CD14-positive monocyte (primary cell): ENCODE measurements around the gene XPR1. TPM values are rescaled to one million over a fixed set of nuclear protein-coding genes. Genes with fewer than 3 reads are reported as not detected.

Experiments used
- DNase-seq, 3 donors: peaks; one replicate each; pipeline ENCODE4 v3.0.0-alpha.2; 2011 to 2022
- H2AFZ ChIP-seq: 2 replicates; pipeline ENCODE4 v1.6.0; 2012; ENCODE audit warnings: mild to moderate bottlenecking, low read depth, low read length, inconsistent platforms; ENCODE audit not compliant: insufficient read depth, poor library complexity, severe bottlenecking
- H3K27ac ChIP-seq, 2 donors: 1 replicate in 1 of 2; 2 replicates in 1 of 2; pipeline ENCODE4 v1.5.1; 2012 to 2013; ENCODE audit warnings: low read length in 2 of 2, control low read depth in 1 of 2, inconsistent platforms in 1 of 2, low read depth in 1 of 2, mild to moderate bottlenecking in 1 of 2
- H3K27me3 ChIP-seq, 2 donors: one replicate each; pipeline versions ENCODE4 v1.6.0 to v1.6.1; 2011 to 2013; ENCODE audit warnings: low read length in 2 of 2; ENCODE audit not compliant: control insufficient read depth in 2 of 2, insufficient read depth in 2 of 2
- H3K36me3 ChIP-seq, 2 donors: replicated peaks in 1 of 2; 1 replicate in 1 of 2; 2 replicates in 1 of 2; pipeline versions ENCODE4 v1.5.1 to v1.6.1; 2012 to 2013; ENCODE audit warnings: low read length in 2 of 2, control low read depth in 1 of 2, inconsistent platforms in 1 of 2, mild to moderate bottlenecking in 1 of 2; ENCODE audit not compliant: insufficient read depth in 2 of 2, control insufficient read depth in 1 of 2
- H3K4me1 ChIP-seq, 2 donors: 1 replicate in 1 of 2; 2 replicates in 1 of 2; pipeline versions ENCODE4 v1.5.1 to v1.6.1; 2012 to 2013; ENCODE audit warnings: low read length in 2 of 2, control low read depth in 1 of 2, inconsistent platforms in 1 of 2, mild to moderate bottlenecking in 1 of 2, moderate library complexity in 1 of 2; ENCODE audit not compliant: insufficient read depth in 2 of 2, control insufficient read depth in 1 of 2
- H3K4me2 ChIP-seq: replicated peaks from 2 replicates; pipeline ENCODE3; 2012; ENCODE audit warnings: low read length, moderate library complexity, mild to moderate bottlenecking; ENCODE audit not compliant: poor library complexity, severe bottlenecking; ENCODE audit errors: extremely low read depth
- H3K4me3 ChIP-seq, 3 experiments: fragments of 200-600 bp in 1 of 3; sonication (generic) in 1 of 3; replicated peaks in 1 of 3; 1 replicate in 2 of 3; 2 replicates in 1 of 3; pipeline ENCODE4 v1.5.1; 2011 to 2013; ENCODE audit warnings: low read length in 3 of 3, mild to moderate bottlenecking in 3 of 3, control low read depth in 2 of 3, low read depth in 2 of 3, inconsistent platforms in 1 of 3, moderate library complexity in 1 of 3
- H3K79me2 ChIP-seq: 2 replicates; pipeline ENCODE4 v1.6.0; 2012; ENCODE audit warnings: mild to moderate bottlenecking, control low read depth, inconsistent platforms, low read length, moderate library complexity; ENCODE audit not compliant: insufficient read depth
- H3K9ac ChIP-seq: 2 replicates; pipeline ENCODE4 v1.6.0; 2017; ENCODE audit warnings: low read length, mild to moderate bottlenecking; ENCODE audit not compliant: insufficient read depth, poor library complexity, severe bottlenecking
- H3K9me3 ChIP-seq, 2 donors: replicated peaks in 1 of 2; 1 replicate in 1 of 2; 2 replicates in 1 of 2; pipeline versions ENCODE4 v1.5.1 to v1.6.1; 2012 to 2013; ENCODE audit warnings: low read length in 2 of 2, control low read depth in 1 of 2; ENCODE audit not compliant: control insufficient read depth in 1 of 2, insufficient read depth in 1 of 2
- H4K20me1 ChIP-seq: 2 replicates; pipeline ENCODE4 v1.6.0; 2012; ENCODE audit warnings: mild to moderate bottlenecking, low read length, control low read depth, moderate library complexity; ENCODE audit not compliant: insufficient read depth
- H3K27ac Mint-ChIP-seq, 7 donors: one replicate each; pipeline ENCODE4 v1.8.0; 2020; ENCODE audit warnings: mild to moderate bottlenecking in 7 of 7, mixed read lengths in 7 of 7, moderate library complexity in 6 of 7, inconsistent platforms in 2 of 7
- H3K27me3 Mint-ChIP-seq, 3 donors: one replicate each; pipeline ENCODE4 v1.8.0; 2021 to 2022; ENCODE audit warnings: low read depth in 3 of 3, mild to moderate bottlenecking in 3 of 3, mixed read lengths in 3 of 3, moderate library complexity in 3 of 3, inconsistent platforms in 1 of 3
- H3K36me3 Mint-ChIP-seq, 2 donors: one replicate each; pipeline ENCODE4 v1.8.0; 2020; ENCODE audit warnings: mixed read lengths in 2 of 2, inconsistent platforms in 1 of 2, mild to moderate bottlenecking in 1 of 2
- H3K4me1 Mint-ChIP-seq: one replicate; pipeline ENCODE4 v1.8.0; 2020; ENCODE audit warnings: mild to moderate bottlenecking, mixed read lengths
- H3K4me3 Mint-ChIP-seq, 2 donors: one replicate each; pipeline ENCODE4 v1.8.0; 2020; ENCODE audit warnings: mild to moderate bottlenecking in 2 of 2, mixed read lengths in 2 of 2, moderate library complexity in 1 of 2
- H3K9me3 Mint-ChIP-seq, 7 donors: one replicate each; pipeline ENCODE4 v1.8.0; 2020 to 2022; ENCODE audit warnings: mixed read lengths in 7 of 7, mild to moderate bottlenecking in 6 of 7, moderate library complexity in 6 of 7, inconsistent platforms in 2 of 7
- WGBS: methylation state at CpG from one replicate; pipeline ENCODE4 v1.1.5; 2013; ENCODE audit warnings: missing lambda C conversion rate; ENCODE audit not compliant: insufficient coverage; 5-methylcytosine and 5-hydroxymethylcytosine counted together
- intact Hi-C, 2 donors: fragments of 100-400 bp; cut with micrococcal nuclease; formaldehyde crosslinking; loops; one replicate each; pipeline versions ENCODE4 v1.15.0 to v1.15.1; 2023
- polyA plus RNA-seq, 3 donors: library from polyadenylated mRNA; depleted of rRNA in 1 of 3; unstranded in 2 of 3; stranded (reverse) in 1 of 3; fragments of 300-500 nt in 2 of 3; fragments of >200 nt in 1 of 3; fragmentation: Illumina TruSeq in 2 of 3; gene quantifications; 1 replicate in 2 of 3; 2 replicates in 1 of 3; pipeline ENCODE4 v1.2.3, GENCODE V29; 2012 to 2021
- TF ChIP-seq, protein P1 (sequence below): fragments of 200-600 bp; IDR thresholded peaks from one replicate; pipeline ENCODE4 v1.8.0; 2022; ENCODE audit warnings: antibody characterized with exemption, mild to moderate bottlenecking

The XPR1 gene
- polyA plus RNA-seq, 3 donors, result 4.7 to 12.5 (median 8.7) TPM

DNA sequence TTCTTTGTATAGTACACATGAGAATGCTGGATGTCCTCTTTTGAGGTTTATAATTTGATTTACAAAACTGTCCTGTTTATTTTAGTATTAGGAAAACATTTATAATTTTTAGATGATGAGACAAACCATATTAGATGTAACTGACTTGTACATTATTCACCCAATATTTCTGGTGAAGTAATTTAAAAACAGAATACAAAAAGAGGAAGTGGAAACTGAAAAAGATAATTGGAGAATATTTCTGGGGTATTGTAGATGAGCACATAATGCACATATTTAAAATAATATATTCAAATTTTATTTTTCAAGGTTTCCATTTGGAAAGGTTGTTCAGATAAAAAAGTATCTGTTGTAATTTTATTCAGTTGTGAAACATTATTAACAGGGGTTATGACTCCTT lies 40.7 kb downstream of the XPR1 start:
- no peak for DNase-seq
- H3K27me3 Mint-ChIP-seq, result no peaks in the 10 kb centered on the region

DNA sequence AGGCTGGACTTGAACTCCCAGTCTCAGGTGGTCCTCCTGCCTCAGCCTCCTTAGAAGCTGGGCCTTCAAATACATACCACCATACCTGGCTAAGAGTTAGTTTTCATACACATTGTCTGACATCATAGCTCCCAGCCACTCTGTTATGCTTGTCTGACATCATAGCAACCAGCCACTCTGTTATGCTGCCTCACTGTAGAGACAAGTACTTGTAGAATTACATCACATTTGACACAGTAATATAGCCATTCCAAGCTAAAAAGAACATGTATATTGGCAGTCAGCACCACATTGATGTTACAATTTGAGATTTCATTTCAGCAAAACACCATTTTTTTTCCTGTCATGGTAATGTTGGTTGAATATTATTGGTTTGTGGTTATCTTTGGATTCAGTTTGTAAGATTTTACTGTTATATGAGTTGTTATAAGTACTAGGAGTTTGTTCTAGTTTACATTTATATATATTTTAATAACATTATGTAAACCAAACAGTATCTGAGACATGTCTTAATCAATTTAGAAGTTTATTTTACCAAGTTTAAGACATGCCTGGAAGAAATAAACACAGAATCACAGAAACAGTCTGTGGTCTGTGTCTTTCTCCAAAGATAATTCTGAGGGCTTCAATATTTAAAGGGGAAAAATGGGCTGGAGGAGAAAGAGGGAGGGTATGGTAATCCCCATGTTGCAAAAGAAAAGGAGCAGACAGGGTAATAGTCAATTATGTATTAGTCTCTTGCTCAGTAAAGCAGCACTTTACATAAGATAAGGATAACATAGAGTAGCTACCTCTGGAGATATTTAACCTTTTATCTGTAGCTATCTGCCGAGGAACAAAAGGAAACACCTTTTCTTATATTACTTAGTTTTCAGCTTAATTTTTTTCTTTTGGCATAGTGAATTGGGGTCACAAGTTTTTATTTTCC lies 43.0 kb downstream of the XPR1 start:
- Histone ChIP-seq H3K79me2 (no peaks in the 10 kb centered on the region), H3K4me1 (no peaks in the 10 kb centered on the region), H3K4me3 (no peak overlapping the region), H3K9me3 (peaks cover 15 to 18% of the 10 kb centered on the region in 2 donors), H3K9ac (no peak overlapping the region), H3K27ac (no peak overlapping the region), H4K20me1 (no peaks in the 10 kb centered on the region), H2AFZ (no peak overlapping the region), H3K36me3 (no peaks in the 10 kb centered on the region), H3K27me3 (no peaks in the 10 kb centered on the region), H3K4me2 (no peak overlapping the region)
- Mint-ChIP-seq H3K4me1 (peaks cover 2% of the 10 kb centered on the region), H3K36me3 (peaks cover 5 to 11% of the 10 kb centered on the region in 2 donors), H3K27ac (no peak overlapping the region), H3K27me3 (peaks cover 0 to 1% (median 0%) of the 10 kb centered on the region in 3 donors), H3K4me3 (no peak overlapping the region), H3K9me3 (peaks cover 14 to 30% (median 23%) of the 10 kb centered on the region in 7 donors)
- TF ChIP-seq, protein P1, sequence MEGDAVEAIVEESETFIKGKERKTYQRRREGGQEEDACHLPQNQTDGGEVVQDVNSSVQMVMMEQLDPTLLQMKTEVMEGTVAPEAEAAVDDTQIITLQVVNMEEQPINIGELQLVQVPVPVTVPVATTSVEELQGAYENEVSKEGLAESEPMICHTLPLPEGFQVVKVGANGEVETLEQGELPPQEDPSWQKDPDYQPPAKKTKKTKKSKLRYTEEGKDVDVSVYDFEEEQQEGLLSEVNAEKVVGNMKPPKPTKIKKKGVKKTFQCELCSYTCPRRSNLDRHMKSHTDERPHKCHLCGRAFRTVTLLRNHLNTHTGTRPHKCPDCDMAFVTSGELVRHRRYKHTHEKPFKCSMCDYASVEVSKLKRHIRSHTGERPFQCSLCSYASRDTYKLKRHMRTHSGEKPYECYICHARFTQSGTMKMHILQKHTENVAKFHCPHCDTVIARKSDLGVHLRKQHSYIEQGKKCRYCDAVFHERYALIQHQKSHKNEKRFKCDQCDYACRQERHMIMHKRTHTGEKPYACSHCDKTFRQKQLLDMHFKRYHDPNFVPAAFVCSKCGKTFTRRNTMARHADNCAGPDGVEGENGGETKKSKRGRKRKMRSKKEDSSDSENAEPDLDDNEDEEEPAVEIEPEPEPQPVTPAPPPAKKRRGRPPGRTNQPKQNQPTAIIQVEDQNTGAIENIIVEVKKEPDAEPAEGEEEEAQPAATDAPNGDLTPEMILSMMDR, result no peak
- no peak for DNase-seq
- intact Hi-C loops, result no loop called here
- no CpG with 5 or more reads among the region's 1 CpG for WGBS

More for the DNA sequence above, 40.7 kb downstream of the XPR1 start:
- TF ChIP-seq, protein P1, result no peak
- H3K27me3 ChIP-seq, result no peaks in the 10 kb centered on the region
- H3K27ac ChIP-seq, result no peak overlapping the region
- H2AFZ ChIP-seq, result no peak overlapping the region
- H3K36me3 ChIP-seq, result no peaks in the 10 kb centered on the region
- no peak overlapping the region for H3K4me2 ChIP-seq
- no peak overlapping the region for H3K9ac ChIP-seq
- no peaks in the 10 kb centered on the region for H3K4me1 ChIP-seq
- H4K20me1 ChIP-seq, result no peaks in the 10 kb centered on the region
- no peak overlapping the region for H3K4me3 ChIP-seq
- no peaks in the 10 kb centered on the region for H3K79me2 ChIP-seq
- peaks cover 16 to 36% (median 22%) of the 10 kb centered on the region in 7 donors for H3K9me3 Mint-ChIP-seq
- H3K4me3 Mint-ChIP-seq, result no peak overlapping the region
- no peaks in the 10 kb centered on the region for H3K4me1 Mint-ChIP-seq
- H3K9me3 ChIP-seq, result peaks cover 16 to 18% of the 10 kb centered on the region in 2 donors
- intact Hi-C loops, result no loop called here
- peaks cover 9 to 12% of the 10 kb centered on the region in 2 donors for H3K36me3 Mint-ChIP-seq
- H3K27ac Mint-ChIP-seq, result no peak overlapping the region
